HG03378 (cell line): ENCODE measurements around the gene HINT3.
"Not testable (repeated sequence)": the region's sequence is repeated elsewhere in the genome, so short reads cannot be mapped to it uniquely, and the experiment has no call there.

Experiments used
- ATAC-seq: cut with Tn5 transposase; IDR thresholded peaks from one replicate; pipeline ENCODE4 v1.9.1; 2021; ENCODE audit warnings: mild to moderate bottlenecking, moderate library complexity; ENCODE audit not compliant: unreplicated experiment

HINT3 gene

GRCh38 chr6:125956506-125957390 is at the start of gene HINT3:
TSS of gene HINT3 (plus strand) at chr6:125956770. CDS start at chr6:125956978, 208 bp downstream.
- ATAC-seq, result peak; percentile 86

- peak; percentile 99 for ATAC-seq
These were observed 46.0 kb upstream of the HINT3 start for GRCh38 chr6:125910527-125910926.

GRCh38 chr6:125911051-125911451 is 45.5 kb upstream of the HINT3 start:
- ATAC-seq, result not testable (repeated sequence)

- ATAC-seq, result not testable (repeated sequence)
These were observed 44.1 kb upstream of the HINT3 start for GRCh38 chr6:125912430-125912829.

- ATAC-seq, result no peak
These were observed 43.4 kb upstream of the HINT3 start for GRCh38 chr6:125913145-125913544.

- ATAC-seq, result no peak
These were observed 42.7 kb upstream of the HINT3 start for GRCh38 chr6:125913864-125914351.

- ATAC-seq, result no peak
These were observed 38.3 kb upstream of the HINT3 start for GRCh38 chr6:125918230-125918629.

GRCh38 chr6:125918681-125919566 is 37.6 kb upstream of the HINT3 start:
- peak; percentile 99 for ATAC-seq

- ATAC-seq, result no peak
These were observed 37.0 kb upstream of the HINT3 start for GRCh38 chr6:125919618-125920017.

- ATAC-seq, result no peak
These were observed 34.2 kb upstream of the HINT3 start for GRCh38 chr6:125922322-125922860.

- ATAC-seq, result no peak
These were observed 33.1 kb upstream of the HINT3 start for GRCh38 chr6:125923366-125923877.

GRCh38 chr6:125924169-125924568 is 32.4 kb upstream of the HINT3 start:
- no peak for ATAC-seq

GRCh38 chr6:125924697-125925358 is 31.7 kb upstream of the HINT3 start:
- no peak for ATAC-seq

GRCh38 chr6:125926711-125927110 is 29.9 kb upstream of the HINT3 start:
- ATAC-seq, result no peak

- no peak for ATAC-seq
These were observed 28.8 kb upstream of the HINT3 start for GRCh38 chr6:125927761-125928160.

GRCh38 chr6:125930765-125931418 is 25.7 kb upstream of the HINT3 start:
- no peak for ATAC-seq

- peak; percentile 89 for ATAC-seq
These were observed 24.7 kb upstream of the HINT3 start for GRCh38 chr6:125931733-125932450.

GRCh38 chr6:125932451-125932795 is 24.1 kb upstream of the HINT3 start:
- ATAC-seq, result peak; percentile 17

- not testable (repeated sequence) for ATAC-seq
These were observed 21.1 kb upstream of the HINT3 start for GRCh38 chr6:125935520-125935919.
